Epithelial cell of proximal tubule (primary cell): ENCODE results near the gene YARS1. TPM values are rescaled to one million over a fixed set of nuclear protein-coding genes. Genes with fewer than 3 reads are reported as not detected.

Experiments
- DNase-seq: peaks from one replicate; pipeline ENCODE4 v3.0.0-alpha.2; 2011; ENCODE audit warnings: low read depth
- H3K4me3 ChIP-seq: 2 replicates; pipeline ENCODE4 v1.5.1; 2011; ENCODE audit warnings: low read depth, mild to moderate bottlenecking, low read length
- total RNA-seq: library from RNA; depleted of rRNA; stranded (reverse); fragments of >200 nt; gene quantifications from 2 replicates; pipeline ENCODE4 v1.2.3, GENCODE V29; 2015
- TF ChIP-seq, protein P1 (sequence below): conservative IDR thresholded peaks from 2 replicates; pipeline ENCODE4 v1.5.1; 2012; ENCODE audit warnings: low read depth, mild to moderate bottlenecking, low read length

YARS1 gene
- total RNA-seq, 1 donor from 2014 or later = 90.9 TPM

DNA sequence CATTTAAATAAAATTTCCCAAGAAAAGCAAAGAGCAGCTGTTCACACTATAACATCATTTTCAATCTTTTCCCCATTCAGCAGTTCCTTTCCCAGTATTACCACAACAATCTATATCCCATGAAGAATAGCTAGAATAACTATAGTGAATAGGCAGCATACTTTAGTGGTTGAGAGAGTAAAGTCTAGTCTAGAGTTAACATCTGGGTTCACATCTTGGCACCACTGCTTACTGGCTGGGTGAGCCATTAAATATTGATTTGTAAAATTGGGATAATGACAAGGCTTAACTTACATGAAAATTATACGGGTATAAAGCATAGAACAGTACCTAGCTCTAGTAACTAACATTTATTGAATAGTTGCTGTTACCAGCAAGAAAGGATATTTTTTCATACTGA, 14.7 kb upstream of the YARS1 start:
- TF ChIP-seq, protein P1, sequence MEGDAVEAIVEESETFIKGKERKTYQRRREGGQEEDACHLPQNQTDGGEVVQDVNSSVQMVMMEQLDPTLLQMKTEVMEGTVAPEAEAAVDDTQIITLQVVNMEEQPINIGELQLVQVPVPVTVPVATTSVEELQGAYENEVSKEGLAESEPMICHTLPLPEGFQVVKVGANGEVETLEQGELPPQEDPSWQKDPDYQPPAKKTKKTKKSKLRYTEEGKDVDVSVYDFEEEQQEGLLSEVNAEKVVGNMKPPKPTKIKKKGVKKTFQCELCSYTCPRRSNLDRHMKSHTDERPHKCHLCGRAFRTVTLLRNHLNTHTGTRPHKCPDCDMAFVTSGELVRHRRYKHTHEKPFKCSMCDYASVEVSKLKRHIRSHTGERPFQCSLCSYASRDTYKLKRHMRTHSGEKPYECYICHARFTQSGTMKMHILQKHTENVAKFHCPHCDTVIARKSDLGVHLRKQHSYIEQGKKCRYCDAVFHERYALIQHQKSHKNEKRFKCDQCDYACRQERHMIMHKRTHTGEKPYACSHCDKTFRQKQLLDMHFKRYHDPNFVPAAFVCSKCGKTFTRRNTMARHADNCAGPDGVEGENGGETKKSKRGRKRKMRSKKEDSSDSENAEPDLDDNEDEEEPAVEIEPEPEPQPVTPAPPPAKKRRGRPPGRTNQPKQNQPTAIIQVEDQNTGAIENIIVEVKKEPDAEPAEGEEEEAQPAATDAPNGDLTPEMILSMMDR = no peak
- no peak overlapping the region for H3K4me3 ChIP-seq
- no peak for DNase-seq

DNA sequence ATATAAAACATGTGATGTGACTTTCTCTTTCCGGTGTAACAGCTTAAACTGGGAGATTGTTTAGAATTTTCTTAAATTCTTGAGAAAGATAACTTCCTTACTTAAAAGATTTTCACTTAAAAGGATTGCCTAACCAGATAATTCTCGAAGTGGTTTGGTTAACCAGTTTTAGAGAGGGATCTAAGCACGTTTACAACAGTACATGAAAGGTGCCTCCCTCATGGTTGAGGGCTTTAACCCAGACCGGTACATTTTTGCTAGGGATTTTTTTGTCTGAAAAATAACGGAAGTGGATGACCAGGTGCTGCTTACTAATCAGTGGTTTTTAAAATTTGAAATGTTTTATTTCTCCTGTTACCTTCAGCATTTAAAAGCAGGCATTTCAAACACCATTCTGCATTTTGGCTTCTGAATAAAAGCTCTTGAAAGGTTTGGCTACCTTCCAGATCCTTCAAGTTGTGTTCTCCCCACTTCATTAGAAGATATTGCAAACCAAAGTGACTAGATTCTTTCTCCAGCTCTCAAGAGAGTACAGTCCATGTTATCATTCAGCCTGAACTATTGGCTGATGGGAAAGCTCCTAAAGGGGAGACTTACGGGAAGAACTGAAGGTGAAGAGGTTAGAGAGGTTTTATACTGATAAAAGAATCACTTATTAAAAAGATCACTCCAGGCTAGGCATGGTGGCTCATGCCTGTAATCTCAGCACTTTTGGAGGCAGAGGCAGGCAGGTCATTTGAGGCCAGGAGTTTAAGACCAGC, 13.1 kb upstream of the YARS1 start:
- TF ChIP-seq, protein P1 = no peak
- no peak overlapping the region for H3K4me3 ChIP-seq
- no peak for DNase-seq

DNA sequence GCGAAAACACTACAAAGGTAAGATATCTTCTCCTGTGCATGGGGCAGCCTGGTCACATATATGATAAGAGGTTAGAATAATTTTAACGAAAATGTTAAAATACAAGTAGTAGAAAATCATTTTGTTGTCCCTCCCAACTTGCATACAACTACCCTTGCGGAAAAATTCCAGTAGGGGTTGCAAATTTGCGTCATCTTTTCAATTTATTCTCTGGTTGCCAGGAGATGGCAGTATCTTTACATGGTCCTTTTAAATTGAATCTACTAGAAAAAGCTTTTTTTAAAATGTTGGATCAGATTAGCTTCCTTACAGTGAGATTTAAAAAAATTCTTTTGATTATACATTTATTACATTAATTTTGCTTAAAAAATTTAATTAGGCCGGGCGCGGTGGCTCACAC, 11.2 kb upstream of the YARS1 start:
- DNase-seq = no peak

DNA sequence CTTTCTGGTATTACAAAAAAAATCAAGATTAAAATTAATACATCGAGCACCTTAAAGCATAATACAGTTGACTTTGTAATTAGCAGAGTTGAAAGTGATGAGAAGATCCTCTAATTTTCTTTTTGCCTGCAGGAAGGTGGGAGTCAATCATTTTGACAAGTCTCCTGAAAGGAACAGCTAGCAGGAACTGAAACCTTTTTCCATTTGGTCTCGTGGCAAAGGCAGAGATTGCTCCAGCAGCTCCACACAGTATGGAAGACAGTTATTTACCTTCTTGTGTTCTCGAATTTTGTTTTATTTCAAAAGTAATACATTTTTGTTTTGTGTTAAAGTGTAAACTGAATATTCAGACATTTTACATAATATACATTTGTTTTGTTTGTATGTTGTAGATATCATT, 8.0 kb upstream of the YARS1 start:
- H3K4me3 ChIP-seq = no peak overlapping the region
- TF ChIP-seq, protein P1 = no peak
- no peak for DNase-seq

More for the DNA sequence above, 11.2 kb upstream of the YARS1 start:
- TF ChIP-seq, protein P1 = no peak
- H3K4me3 ChIP-seq = no peak overlapping the region

DNA sequence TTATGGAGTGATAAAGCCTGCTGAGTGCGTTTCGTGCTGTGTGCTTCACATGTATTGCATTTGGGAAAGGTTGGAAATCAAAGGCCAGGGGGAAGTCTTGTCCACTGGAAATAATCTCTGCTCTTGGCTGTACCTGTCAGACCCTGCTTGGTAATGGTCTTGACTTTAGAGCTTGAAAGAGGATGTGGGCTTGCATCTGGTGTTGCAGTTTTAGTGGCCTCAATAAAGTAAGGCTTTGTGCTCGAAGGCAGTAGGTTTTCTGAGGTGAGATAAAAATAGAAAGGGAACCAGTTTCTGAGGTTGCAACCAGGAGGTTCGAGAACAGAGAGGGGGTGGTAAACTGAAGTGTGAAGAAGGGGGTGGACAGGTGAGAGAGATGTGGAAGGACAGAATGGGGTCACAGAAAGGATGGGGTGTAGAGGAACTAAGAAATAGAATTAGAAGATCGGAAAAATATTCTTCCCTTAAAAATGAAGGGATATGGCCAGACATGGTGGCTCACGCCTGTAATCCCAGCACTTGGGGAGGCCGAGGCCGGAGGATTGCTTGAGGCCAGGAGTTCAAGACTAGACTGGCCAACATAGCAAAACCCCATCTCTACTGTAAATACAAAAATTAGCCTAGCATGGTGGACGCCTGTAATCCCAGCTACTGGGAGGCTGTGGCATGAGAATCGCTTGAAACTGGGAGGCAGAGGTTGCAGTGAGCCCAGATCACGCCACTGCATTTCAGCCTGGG, 1.8 kb upstream of the YARS1 start:
- DNase-seq = no peak
- TF ChIP-seq, protein P1 = no peak
- peak overlapping the region; percentile 99 for H3K4me3 ChIP-seq

DNA sequence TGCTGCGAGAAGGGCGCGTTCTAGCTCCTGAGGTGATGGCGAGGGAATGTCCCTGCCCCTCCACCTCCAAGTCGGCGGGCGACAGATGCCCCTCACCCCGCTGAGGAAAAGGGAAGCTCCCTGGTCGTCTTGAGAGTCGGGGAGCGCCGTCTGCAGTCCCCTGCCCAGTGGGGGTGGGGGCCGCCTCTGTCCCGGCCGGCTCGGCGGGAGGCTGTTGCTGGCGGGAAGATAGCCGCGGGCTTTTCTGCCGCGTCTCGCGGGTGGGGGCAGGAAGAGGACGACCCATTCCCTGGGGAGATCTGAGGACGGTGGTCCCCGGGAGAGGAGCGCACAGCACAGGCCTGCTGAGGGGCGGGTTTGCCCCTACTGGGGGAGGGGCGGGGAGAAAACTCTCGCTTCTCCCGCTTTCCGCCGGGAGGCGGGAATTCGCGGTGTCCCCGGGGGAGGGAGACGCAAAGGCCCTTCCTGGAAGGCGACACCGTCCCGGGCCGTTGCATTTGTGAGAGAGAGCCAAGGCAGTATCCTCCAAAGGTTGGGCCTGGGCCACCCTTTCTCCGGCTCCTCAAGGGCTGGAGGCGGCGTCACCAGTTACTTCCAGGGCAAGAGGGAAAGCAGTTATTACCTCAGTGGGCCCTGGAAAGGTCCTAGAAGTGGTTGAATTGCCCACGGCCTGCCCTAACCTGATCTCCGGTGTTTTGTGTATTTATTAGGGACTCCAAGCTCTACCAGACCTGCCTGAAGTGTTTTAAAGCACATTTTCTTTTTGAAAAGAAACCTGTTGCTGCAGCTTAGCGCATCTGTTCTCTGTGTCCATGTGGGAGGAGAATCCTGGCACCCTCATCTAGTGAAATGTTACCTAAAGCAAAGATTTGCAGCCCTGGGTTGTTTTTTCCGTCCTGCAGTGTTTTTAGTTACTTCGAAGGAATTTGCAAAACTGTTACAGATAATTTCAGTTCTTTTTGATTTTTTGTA, 943 bp upstream of the YARS1 start:
- DNase-seq = no peak
- TF ChIP-seq, protein P1 = no peak
- peak overlapping the region; percentile 99 for H3K4me3 ChIP-seq
